ENCODE results near the gene CNOT8.
"Not testable (repeated sequence)": the region's sequence is repeated elsewhere in the genome, so short reads cannot be mapped to it uniquely, and the experiment has no call there.

Gene CNOT8

GRCh38 chr5:154866841-154867240 lies 8.4 kb downstream of the CNOT8 start:
- no peak for DNase-seq

DNA sequence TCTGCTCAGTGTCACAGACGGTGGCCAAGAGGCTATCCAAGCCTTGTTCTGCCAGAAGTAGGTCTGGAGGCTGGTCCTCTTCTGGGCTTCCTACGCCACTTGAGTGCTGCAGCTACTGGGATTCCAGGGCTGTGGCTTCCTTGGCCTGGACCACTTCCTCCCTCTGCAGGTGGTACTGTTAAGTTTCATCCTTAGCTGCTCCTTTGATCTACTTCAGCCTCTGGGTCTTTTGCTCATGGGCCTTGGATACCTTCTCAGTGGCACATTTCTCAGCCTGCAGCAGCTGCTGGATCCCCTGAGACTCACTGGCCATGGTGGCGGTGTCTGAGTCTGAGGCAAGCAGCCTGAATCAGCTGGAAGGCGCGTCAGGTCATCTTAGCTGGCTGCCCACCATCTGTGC lies 10.3 kb downstream of the CNOT8 start:
- no peak for DNase-seq

DNA sequence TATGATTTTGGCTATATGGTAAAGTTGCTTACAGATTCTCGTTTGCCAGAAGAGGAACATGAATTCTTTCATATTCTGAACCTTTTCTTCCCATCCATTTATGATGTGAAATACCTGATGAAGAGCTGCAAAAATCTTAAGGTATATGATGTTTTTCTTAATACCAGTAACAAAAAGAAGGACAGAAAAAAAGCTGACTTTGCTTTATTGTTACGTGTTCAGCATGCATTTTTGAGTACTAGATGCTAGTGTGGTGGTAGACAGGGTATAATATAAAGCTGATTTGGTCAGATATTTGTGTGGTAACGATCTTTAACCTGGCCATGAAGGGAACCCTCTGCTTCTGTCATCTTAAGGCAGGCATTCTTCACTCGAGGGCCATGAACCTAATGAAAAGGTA lies 13.3 kb downstream of the CNOT8 start:
- DNase-seq = no peak

- no peak for DNase-seq
These were observed 15.4 kb downstream of the CNOT8 start for GRCh38 chr5:154873791-154874331.

GRCh38 chr5:154878642-154879335 lies 20.4 kb downstream of the CNOT8 start:
- no peak for DNase-seq

DNA sequence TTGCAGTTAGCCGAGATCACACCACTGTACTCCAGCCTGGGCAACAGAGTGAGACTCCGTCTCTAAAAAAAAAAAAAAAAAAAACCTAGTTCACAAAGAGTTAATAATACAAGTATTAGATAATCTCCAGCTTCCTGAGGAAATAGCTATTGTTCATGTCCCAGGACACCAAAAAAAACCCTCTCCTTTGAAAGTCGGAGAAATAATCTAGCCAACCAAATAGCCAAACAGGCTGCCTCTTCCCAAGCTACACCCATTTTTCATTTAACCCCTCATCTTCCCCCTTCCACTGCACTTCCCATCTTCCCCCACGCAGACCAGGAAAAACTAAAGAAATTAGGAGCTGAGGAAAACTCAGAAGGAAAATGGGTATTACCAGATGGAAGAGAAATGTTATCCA lies 23.6 kb downstream of the CNOT8 start:
- no peak for DNase-seq

DNA sequence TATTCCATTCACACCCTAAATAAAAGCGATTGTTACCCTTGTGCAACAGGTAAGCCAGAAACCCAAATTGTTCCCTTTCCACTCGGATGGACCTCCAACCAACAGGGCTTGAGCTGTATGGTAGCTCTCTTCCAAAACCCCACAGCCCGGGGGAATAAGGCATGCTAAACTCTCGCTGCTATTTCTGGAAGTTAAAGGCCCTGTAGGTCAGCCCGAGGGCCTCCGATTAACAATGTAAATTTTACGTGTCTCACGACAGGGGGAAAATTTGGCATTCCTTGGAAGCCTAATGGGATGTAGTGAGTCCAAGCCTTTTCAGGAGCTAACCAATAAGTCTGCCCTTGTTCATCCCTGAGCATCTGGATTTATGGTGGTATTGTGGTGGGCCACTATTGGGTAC lies 26.0 kb downstream of the CNOT8 start:
- DNase-seq = no peak

DNA sequence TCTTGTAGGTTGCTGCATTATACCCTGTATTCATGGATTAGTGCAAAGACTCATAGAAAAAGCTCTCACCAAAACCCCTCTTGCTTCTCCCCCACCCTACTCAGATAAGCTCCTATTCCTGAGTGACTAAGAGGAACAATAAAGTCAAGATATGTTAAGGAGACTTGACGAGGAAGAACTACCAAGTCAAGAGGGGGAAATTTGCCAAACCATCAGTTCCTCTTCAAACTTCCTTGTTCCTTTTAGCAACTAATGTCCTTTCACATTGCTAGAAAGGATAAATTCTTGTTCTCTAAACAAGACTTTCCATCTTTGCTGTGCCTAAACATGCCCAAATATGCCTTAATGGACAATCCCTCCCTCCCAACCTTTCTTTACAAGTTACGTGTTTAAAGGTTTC lies 27.0 kb downstream of the CNOT8 start:
- DNase-seq = no peak

GRCh38 chr5:154892369-154892771 lies 33.9 kb downstream of the CNOT8 start:
- DNase-seq = no peak

GRCh38 chr5:154893381-154893780 lies 35.0 kb downstream of the CNOT8 start:
- no peak for DNase-seq

DNA sequence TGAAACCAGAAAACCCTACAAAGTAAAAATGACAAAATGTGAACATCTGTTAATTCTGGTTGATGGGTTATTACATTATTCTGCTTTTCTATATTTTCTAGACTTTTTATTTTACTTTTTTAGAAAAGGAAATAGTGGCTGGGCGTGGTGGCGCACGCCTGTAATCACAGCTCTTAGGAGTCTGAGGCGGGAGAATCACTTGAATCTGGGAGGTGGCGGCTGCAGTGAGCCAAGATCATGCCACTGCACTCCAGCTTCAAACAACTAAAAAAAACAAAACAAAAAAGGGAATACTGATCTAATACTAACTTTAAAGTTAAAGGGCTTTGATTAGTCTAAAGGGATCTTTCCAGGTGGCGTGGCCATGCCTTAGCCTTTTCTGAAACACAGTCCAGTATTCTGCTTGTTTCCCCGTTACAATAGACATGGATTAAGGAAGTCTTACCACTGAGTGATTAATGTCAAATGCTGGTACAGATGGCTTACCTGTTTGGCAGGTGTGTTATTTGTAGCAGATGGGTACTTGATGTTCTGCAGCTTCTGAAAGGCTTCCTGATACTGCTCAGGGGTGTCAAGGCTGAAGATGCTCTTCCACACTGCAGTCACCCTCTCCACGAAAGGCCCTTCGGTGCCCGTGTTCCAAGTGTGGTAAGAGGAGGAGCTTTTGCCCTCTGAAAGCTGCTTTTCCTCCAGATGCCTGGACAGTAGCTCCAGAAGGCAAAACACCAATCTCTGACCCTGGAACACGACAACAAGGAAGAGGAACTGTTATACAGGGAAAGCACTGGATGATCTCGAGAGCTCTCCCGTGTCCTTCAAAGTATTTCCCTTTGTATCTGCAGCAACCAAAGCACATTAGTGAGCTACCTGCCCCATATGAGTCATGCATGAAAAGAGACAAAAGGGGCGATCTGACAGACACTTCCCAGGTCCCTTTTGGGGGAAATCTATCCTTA lies 37.5 kb downstream of the CNOT8 start:
- DNase-seq = no peak

DNA sequence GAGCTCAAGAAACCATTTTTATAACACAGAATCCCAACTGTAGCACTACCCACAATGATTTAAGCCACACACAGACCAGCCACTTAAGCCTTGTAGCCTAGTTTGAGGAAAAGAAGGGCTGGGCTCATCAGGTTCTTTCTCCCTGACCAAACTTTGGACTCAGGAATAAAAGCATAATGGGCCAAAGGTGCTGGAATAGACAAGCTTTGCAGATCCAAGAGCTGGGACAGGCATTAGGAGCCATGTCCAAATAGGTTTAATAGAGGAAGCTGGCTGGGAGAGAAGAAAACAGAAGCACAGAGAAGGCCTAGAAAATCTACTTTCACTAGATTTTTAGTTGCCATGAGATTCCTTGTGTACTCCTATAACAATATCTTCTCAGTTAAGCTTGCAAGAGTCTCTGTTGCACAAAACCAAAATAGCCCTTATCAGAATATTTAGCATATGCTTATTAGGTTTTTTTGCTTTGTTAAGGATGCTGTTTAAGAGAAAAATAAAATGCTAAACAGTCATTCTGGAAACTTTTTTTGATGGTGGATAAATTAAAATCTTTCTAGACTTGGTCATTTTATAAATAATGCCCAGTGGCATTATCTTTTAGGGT lies 38.2 kb downstream of the CNOT8 start:
- no peak for DNase-seq

DNA sequence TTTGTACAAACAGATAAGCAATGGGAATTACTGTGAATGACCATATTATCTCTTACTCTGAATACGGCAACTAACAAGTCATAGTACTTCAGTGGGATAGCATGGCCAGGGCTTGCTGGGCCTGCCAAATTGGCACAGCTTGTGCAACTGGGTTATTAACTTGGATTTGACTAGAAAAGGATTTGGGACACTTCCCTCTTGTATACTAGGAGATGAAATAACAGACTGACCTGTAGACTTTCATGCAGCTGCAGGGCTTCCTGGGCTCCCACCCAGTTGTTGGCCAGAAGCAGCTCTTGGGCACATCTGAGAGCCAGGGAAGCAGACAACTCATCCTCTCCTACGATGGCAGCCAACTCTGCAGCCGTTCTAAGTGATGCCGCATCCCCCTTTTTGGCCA lies 39.8 kb downstream of the CNOT8 start:
- no peak for DNase-seq

DNA sequence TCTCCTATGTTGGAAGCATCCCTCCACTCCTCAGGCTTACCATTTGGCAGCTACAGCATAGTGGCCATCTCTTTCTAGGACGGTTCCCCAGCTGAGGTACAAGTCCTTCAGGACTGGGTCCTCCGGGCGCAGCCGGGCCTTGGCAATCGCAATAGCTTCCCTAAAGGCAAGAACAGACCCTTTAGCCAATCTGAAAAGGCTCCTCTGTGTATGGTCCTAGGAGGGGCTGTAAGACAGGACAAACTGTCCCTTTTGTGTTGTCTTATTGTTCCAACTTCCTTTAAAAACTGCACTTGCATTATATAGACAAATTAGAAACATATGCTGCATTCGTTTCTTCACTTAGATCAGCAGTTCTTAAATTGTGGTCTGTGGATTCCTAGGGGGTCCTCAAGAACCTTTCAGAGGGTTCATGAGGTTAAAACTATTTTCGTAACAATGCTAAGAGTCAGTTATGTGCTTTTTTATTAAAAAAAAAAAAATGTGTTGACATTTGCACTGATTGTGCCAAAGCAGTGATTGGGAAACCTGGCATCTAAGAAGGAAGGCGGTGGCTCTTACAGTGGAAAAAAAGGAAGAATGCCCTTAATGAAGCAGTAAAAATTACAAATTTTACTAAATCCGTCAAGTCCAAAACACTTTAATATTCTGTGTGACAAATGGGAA lies 40.9 kb downstream of the CNOT8 start:
- DNase-seq = no peak

- no peak for DNase-seq
These were observed 41.6 kb downstream of the CNOT8 start for GRCh38 chr5:154900066-154900465.

- DNase-seq = no peak
These were observed 42.8 kb downstream of the CNOT8 start for GRCh38 chr5:154901276-154901675.

DNA sequence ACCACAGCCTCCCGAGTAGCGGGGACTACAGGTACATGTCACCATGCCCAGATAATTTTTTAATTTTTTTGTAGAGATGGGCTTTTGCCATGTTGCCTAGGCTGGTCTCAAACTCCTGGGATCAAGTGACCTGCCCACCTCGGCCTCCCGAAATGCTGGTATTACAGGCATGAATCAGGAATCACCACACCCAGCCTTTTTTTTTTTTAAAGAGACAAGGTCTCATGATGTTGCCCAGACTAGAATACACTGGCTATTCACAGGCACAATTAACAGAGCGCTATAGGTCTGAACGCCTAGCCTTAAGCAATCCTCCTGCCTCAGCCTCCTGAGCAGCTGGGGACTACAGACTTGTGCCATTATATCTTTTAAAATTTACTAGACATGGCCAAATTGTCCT lies 43.5 kb downstream of the CNOT8 start:
- DNase-seq = no peak

DNA sequence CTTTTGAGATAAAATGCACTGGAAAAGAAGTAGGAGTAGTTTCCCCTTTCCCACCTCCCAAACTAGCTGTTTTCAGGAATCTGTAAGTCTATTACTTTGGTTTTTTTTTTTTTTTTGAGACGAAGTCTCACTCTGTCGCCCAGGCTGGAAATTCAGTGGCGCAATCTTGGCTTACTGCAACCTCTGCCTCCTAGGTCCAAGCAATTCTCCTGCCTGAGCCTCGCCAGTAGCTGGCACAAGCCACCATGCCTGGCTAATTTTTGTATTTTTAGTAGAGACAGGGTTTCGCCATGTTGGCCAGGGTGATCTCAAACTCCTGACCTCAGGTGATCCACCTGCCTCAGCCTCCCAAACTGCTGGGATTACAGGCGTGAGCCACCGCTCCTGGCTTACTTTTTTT lies 47.2 kb downstream of the CNOT8 start:
- not testable (repeated sequence) for DNase-seq

- no peak for DNase-seq
These were observed 58.4 kb downstream of the CNOT8 start for GRCh38 chr5:154916874-154917273.

- no peak for DNase-seq
These were observed 59.3 kb downstream of the CNOT8 start for GRCh38 chr5:154917757-154918156.

GRCh38 chr5:154923441-154924430 lies 65.3 kb downstream of the CNOT8 start:
- DNase-seq = no peak

All from NCI-H1417 (cell line).